MM.1S (cell line): ENCODE results near the gene APOF.

ENCODE experiments used
- CTCF ChIP-seq: fragments of 300-600 bp; sonication (generic); IDR thresholded peaks from 2 replicates; pipeline ENCODE4 v1.5.1; 2016; ENCODE audit warnings: antibody characterized with exemption, low read length, mixed read lengths
- EZH2 ChIP-seq: fragments of 300-600 bp; sonication (generic); optimal IDR thresholded peaks from 2 replicates; pipeline ENCODE3; 2017; ENCODE audit warnings: low read depth, mild to moderate bottlenecking, antibody characterized with exemption, low read length, mixed read lengths
- EZH2phosphoT487 ChIP-seq: fragments of 300-600 bp; sonication (generic); IDR thresholded peaks from 2 replicates; pipeline ENCODE4 v1.6.1; 2018; ENCODE audit warnings: antibody characterized with exemption, low read length

- TF ChIP-seq CTCF (no peak), EZH2 (no peak), EZH2phosphoT487 (no peak)
These were observed at the start of gene APOF for GRCh38 chr12:56362130-56363059.
